ENCODE data around the gene FAM227B.

The FAM227B gene

DNA sequence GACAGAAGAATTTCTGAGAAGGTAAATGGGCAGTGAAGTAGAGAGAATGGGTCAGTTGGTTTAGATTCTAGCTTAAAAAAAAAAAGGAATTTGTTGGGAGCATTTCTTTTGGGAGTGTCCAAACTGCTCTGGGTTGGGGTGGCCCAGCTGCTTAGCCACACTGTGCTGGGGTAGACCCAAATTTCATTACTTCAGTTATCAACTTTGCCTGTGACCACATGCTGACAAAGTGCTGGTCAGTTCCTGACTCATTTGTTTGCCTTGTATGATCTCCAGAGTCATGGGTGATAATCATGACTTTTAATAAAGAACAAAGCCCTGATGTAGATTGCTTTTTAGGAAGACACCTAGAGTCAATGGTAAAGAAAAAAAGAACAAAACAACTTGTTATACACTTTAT is 319.1 kb downstream of the FAM227B start:
- TF ChIP-seq, protein P1, sequence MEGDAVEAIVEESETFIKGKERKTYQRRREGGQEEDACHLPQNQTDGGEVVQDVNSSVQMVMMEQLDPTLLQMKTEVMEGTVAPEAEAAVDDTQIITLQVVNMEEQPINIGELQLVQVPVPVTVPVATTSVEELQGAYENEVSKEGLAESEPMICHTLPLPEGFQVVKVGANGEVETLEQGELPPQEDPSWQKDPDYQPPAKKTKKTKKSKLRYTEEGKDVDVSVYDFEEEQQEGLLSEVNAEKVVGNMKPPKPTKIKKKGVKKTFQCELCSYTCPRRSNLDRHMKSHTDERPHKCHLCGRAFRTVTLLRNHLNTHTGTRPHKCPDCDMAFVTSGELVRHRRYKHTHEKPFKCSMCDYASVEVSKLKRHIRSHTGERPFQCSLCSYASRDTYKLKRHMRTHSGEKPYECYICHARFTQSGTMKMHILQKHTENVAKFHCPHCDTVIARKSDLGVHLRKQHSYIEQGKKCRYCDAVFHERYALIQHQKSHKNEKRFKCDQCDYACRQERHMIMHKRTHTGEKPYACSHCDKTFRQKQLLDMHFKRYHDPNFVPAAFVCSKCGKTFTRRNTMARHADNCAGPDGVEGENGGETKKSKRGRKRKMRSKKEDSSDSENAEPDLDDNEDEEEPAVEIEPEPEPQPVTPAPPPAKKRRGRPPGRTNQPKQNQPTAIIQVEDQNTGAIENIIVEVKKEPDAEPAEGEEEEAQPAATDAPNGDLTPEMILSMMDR (IDR thresholded peaks at IDR 0.05; ENCODE audit: low read depth, low read length), result no peak

DNA sequence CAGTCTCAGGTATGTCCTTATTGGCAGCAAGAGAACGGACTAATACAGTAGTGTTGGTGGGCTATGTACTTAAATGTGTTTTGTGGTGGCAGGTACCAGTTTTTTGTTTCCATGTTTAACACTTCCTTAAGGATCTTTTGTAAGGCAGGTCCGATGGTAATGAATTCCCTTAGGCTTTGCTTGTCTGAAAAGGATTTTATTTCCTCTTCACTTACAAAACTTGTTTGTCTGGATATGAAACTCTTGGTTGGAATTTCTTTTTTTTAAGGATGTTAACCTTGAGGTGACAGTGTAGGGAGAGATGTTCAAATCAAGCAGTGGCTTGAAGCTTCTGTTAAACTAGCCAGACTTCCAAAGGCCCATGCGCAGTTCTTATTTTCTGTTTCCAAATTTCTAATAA is 319.8 kb downstream of the FAM227B start:
- TF ChIP-seq, protein P1 (IDR thresholded peaks at IDR 0.05; ENCODE audit: low read depth, low read length), result no peak
- DNase-seq (ENCODE audit: extremely low read depth, low read depth), result no peak

More for the DNA sequence above, 319.1 kb downstream of the FAM227B start:
- no peak for DNase-seq (ENCODE audit: extremely low read depth, low read depth)

DNA sequence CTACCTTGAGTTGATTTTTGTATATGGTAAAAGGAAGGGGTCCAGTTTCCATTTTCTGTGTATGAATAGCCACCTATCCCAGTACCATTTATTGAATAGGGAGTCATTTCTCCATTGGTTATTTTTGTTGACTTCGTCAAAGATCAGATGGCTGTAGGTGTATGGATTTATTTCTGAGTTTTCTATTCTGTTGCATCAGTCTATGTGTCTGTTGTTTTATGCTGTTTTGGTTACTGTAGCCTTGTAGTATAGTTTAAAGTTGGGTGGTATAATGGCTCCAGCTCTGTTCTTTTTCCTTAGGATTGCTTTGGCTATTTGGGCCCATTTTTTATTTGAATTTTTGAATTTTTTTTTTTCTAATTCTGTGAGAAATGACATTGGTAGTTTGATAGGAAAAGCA is 323.0 kb downstream of the FAM227B start:
- TF ChIP-seq, protein P1 (IDR thresholded peaks at IDR 0.05; ENCODE audit: low read depth, low read length), result no peak
- DNase-seq (ENCODE audit: extremely low read depth, low read depth), result no peak

DNA sequence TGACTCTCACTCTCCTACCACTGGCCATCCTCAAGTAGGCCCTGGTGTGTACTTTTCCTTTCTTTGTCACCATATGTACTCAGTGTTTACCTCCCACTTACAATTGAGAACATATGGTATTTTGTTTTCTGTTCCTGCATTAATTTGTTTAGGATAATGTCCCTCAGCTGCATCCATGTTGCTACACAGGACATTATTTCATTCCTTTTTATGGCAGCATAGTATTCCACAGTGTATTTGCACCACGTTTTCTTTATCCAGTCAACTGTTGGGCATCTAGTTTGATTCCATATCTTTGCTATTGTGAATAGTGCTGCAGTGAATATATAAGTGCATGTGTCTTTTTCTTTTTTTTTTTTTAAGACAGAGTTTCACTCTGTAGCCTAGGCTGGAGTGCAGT is 324.4 kb downstream of the FAM227B start:
- no peak for DNase-seq (ENCODE audit: extremely low read depth, low read depth)
- TF ChIP-seq, protein P1 (IDR thresholded peaks at IDR 0.05; ENCODE audit: low read depth, low read length), result no peak

DNA sequence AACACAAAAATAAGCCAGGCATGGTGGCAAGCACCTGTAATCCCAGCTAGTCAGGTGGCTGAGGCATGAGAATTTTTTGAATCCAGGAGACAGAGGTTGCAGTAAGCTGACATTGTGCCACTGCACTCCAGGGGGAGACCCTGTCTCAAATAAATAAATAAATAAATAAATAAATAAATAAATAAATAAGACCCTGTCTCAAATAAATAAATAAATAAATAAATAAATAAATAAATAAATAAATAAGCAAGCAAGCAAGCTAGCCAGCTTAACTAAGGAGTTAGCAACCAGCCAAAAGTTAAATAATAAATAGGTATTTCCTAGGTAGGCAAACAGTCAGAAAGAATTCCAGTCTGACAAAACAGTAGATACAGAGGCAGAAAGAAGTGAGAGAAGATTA is 326.7 kb downstream of the FAM227B start:
- no peak for DNase-seq (ENCODE audit: extremely low read depth, low read depth)
- TF ChIP-seq, protein P1 (IDR thresholded peaks at IDR 0.05; ENCODE audit: low read depth, low read length), result no peak

DNA sequence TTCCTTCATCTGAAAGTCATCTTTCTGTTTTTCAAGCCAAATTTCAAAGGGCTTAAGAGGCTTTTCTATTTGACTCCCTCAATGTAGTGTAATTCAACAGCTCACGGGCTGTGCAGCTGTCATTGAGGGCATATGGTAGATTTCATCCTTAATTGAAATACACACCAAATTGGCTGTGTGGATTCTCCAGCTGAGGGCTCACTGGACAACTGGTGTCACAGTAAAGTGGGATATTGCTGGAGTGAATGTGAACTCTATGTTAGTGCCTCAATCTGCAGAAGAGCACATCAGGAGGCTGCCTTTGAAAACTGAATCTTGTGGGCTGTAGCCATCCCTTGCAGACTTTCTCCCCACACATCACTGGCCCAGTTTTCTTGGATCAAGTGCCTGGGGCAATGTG is 330.4 kb downstream of the FAM227B start:
- TF ChIP-seq, protein P1 (IDR thresholded peaks at IDR 0.05; ENCODE audit: low read depth, low read length), result no peak
- no peak for DNase-seq (ENCODE audit: extremely low read depth, low read depth)

DNA sequence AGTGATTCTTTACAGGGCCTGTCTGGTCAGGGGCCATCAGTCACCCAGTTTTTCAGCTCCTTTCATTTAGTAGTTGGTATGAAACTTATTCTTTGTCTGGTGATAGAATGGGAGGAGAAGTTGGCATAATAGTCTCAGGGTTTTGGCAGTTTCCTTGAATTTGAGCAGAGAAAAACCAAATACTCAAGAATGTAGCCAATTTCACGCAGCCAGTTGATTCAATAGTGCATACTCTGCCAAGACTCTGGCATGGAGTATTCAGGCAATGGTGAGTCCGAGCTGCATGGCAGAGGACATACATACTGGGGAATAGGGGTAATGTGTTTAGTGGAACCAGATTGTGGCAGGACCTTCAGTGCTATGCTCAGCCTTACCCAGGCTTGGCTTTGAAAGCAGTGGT is 332.2 kb downstream of the FAM227B start:
- TF ChIP-seq, protein P1 (IDR thresholded peaks at IDR 0.05; ENCODE audit: low read depth, low read length), result no peak
- no peak for DNase-seq (ENCODE audit: extremely low read depth, low read depth)

Data from AG09319 (cell line).